A549 (cell line): ENCODE results near the gene TMEM106B. TPM values are rescaled to one million over a fixed set of nuclear protein-coding genes. Genes with fewer than 3 reads are reported as not detected.

ENCODE experiments used
- ATAC-seq, 2 experiments: fragments of 200-7000 bp in 1 of 2; fragments of >200 bp in 1 of 2; cut with Nextera tagmentation in 1 of 2; cut with Tn5 transposase in 1 of 2; 3 replicates each; pipeline versions ENCODE4 v1.8.0 to v1.9.1; 2018 to 2020; ENCODE audit warnings: mild to moderate bottlenecking in 1 of 2, moderate library complexity in 1 of 2
- CTCF ChIA-PET: fragments of 300-600 bp; sonication (Branson Sonifier 250); formaldehyde crosslinking; extraction: SDS; loops from one replicate; lab custom pipeline; 2021; ENCODE audit warnings: antibody characterized with exemption, inconsistent platforms; lab: Yijun Ruan, JAX
- POLR2A ChIA-PET: fragments of 350-600 bp; formaldehyde crosslinking; extraction: SDS; loops from one replicate; lab custom pipeline; 2021; ENCODE audit warnings: antibody characterized with exemption, inconsistent platforms; lab: Yijun Ruan, JAX
- DNase-seq, 2 experiments: peaks; one replicate each; pipeline versions ENCODE4 v3.0.0 to v3.0.0-alpha.2; 2011 to 2016; ENCODE audit warnings: low read depth in 1 of 2, low spot score in 1 of 2
- FAIRE-seq: peaks from 2 replicates; lab custom pipeline; 2011; peaks lifted over from hg19 to GRCh38; lab: Jason Lieb, UNC
- H3K27ac ChIP-seq, 2 experiments: fragments of >200 bp; sonication (Bioruptor Twin); formaldehyde crosslinking; 3 replicates each; pipeline ENCODE4 v1.5.1; 2016 to 2017
- H3K4me1 ChIP-seq: fragments of >200 bp; sonication (Bioruptor Twin); formaldehyde crosslinking; 3 replicates; pipeline ENCODE4 v1.6.1; 2016
- H3K4me2 ChIP-seq: fragments of >200 bp; sonication (Bioruptor Twin); formaldehyde crosslinking; 3 replicates; pipeline ENCODE4 v1.6.1; 2016
- H3K4me3 ChIP-seq: fragments of >200 bp; sonication (Bioruptor Twin); formaldehyde crosslinking; 3 replicates; pipeline ENCODE4 v1.5.1; 2016
- H3K9me3 ChIP-seq: fragments of >200 bp; sonication (Bioruptor Twin); formaldehyde crosslinking; 3 replicates; pipeline ENCODE4 v1.6.1; 2016
- BCL3 ChIP-seq: fragments of >200 bp; sonication (Bioruptor Twin); formaldehyde crosslinking; IDR thresholded peaks from 3 replicates; pipeline ENCODE4 v1.6.1; 2016
- CBX8 ChIP-seq: fragments of 200-600 bp; sonication (generic); IDR thresholded peaks from 2 replicates; pipeline ENCODE4 v1.6.1; 2016
- CTCF ChIP-seq: fragments of >200 bp; sonication (Bioruptor Twin); formaldehyde crosslinking; IDR thresholded peaks from 3 replicates; pipeline ENCODE4 v1.5.1; 2016
- E2F6 ChIP-seq: IDR thresholded peaks from 2 replicates; pipeline ENCODE4 v1.6.1; 2012; ENCODE audit warnings: low read depth, borderline replicate concordance
- EP300 ChIP-seq, 2 experiments: fragments of >200 bp; sonication (Bioruptor Twin); formaldehyde crosslinking; IDR thresholded peaks; 2 replicates in 1 of 2; 3 replicates in 1 of 2; pipeline ENCODE4 v1.6.1; 2016 to 2017
- FOSB ChIP-seq: fragments of 250-450 bp; sonication (Bioruptor Pico); IDR thresholded peaks from 2 replicates; pipeline ENCODE4 v1.5.0; 2020; ENCODE audit warnings: mild to moderate bottlenecking, moderate library complexity
- FOSL2 ChIP-seq, 2 experiments: fragments of 450-650 bp in 1 of 2; fragments of >200 bp in 1 of 2; sonication (Bioruptor Twin) in 1 of 2; formaldehyde crosslinking; IDR thresholded peaks; 2 replicates each; pipeline versions ENCODE4 v1.5.0 to v1.6.1; 2016 to 2020; ENCODE audit warnings: mild to moderate bottlenecking in 1 of 2, moderate library complexity in 1 of 2
- GATA3 ChIP-seq: IDR thresholded peaks from 2 replicates; pipeline ENCODE4 v1.6.1; 2012; ENCODE audit warnings: borderline replicate concordance
- HMGXB4 ChIP-seq: fragments of 250-450 bp; sonication (Bioruptor Pico); IDR thresholded peaks from 2 replicates; pipeline ENCODE4 v1.5.0; 2021; ENCODE audit warnings: mild to moderate bottlenecking, moderate library complexity, borderline replicate concordance
- HOXA7 ChIP-seq: fragments of 250-450 bp; sonication (Bioruptor Pico); IDR thresholded peaks from 2 replicates; pipeline ENCODE4 v1.5.0; 2020; ENCODE audit warnings: mild to moderate bottlenecking, moderate library complexity
- HOXB13 ChIP-seq: fragments of 250-450 bp; sonication (Bioruptor Pico); IDR thresholded peaks from 2 replicates; pipeline ENCODE4 v1.5.0; 2020; ENCODE audit warnings: low read depth, mild to moderate bottlenecking, moderate library complexity
- POLR2A ChIP-seq: IDR thresholded peaks from 2 replicates; pipeline ENCODE4 v1.6.1; 2012; ENCODE audit warnings: mild to moderate bottlenecking, low read length
- RCOR1 ChIP-seq: fragments of 150-350 bp; IDR thresholded peaks from 2 replicates; pipeline ENCODE4 v1.6.1; 2014; ENCODE audit warnings: antibody characterized with exemption, low read length, low read depth
- SMC3 ChIP-seq: fragments of >200 bp; sonication (Bioruptor Twin); formaldehyde crosslinking; IDR thresholded peaks from 3 replicates; pipeline ENCODE4 v1.6.1; 2018; ENCODE audit warnings: inconsistent platforms
- USF2 ChIP-seq: fragments of 450-650 bp; IDR thresholded peaks from 2 replicates; pipeline ENCODE4 v1.6.1; 2014; ENCODE audit warnings: antibody characterized with exemption
- ZNF302 ChIP-seq: fragments of 250-450 bp; sonication (Bioruptor Pico); IDR thresholded peaks from 2 replicates; pipeline ENCODE4 v1.9.0; 2021; ENCODE audit warnings: inconsistent platforms, mild to moderate bottlenecking, moderate library complexity
- WGBS: methylation state at CpG from one replicate; pipeline ENCODE4 v1.1.6; 2017; ENCODE audit errors: missing lambda C conversion rate; 5-methylcytosine and 5-hydroxymethylcytosine counted together
- polyA plus RNA-seq, 4 experiments: library from polyadenylated mRNA; depleted of rRNA in 3 of 4; stranded (reverse); fragments of >200 nt; fragmentation: RNase III in 1 of 4; extraction: RNeasy Plus Mini Kit Qiagen cat#74134 plus additional on column Dnase treatment in 1 of 4; gene quantifications; 2 replicates in 3 of 4; 3 replicates in 1 of 4; pipeline ENCODE4 v1.2.3, GENCODE V29; 2011 to 2017

Gene TMEM106B
- polyA plus RNA-seq, 2 of the 4 experiments (the other 2 are of a cell fraction): 70.9 to 123 TPM

GRCh38 chr7:12220389-12221046 lies 9.4 kb downstream of the TMEM106B start:
- Histone ChIP-seq H3K4me3 (no peak overlapping the region), H3K4me2 (peak overlapping the region; percentile 13; the same call in 1 of the 3 replicates), H3K27ac (no peak overlapping the region), H3K9me3 (no peaks in the 10 kb centered on the region; the same call in 2 of the 3 replicates), H3K4me1 (peaks cover 17% of the 10 kb centered on the region)
- ChIA-PET CTCF (no interaction called here), POLR2A (interaction anchor here (0.9 kb wide), 1 partner anchor 10 kb away, joined by 3 read pairs; the partner anchor contains the start of gene TMEM106B)
- 64% methylated on average over 1 of the region's 1 CpG for WGBS
- TF ChIP-seq BCL3 (no peak), RCOR1 (no peak), HMGXB4 (CRISPR knock-in tag) (no peak), GATA3 (peak; percentile 64), EP300 (IDR thresholded peaks at IDR 0.05) (no peak)
- ATAC-seq (no peak), FAIRE-seq (no peak), DNase-seq (no peak)

GRCh38 chr7:12221414-12221813 lies 10.3 kb downstream of the TMEM106B start:
- Histone ChIP-seq H3K27ac (peak overlapping the region in 1 of 2 experiments; percentile 53; a peak in 3 of 6 replicates), H3K4me3 (no peak overlapping the region), H3K9me3 (peaks cover 6% of the 10 kb centered on the region; the same call in 1 of the 3 replicates), H3K4me2 (0 out of 3 replicates have a peak overlapping the region, but pooled peaks have one; percentile 15), H3K4me1 (peaks cover 17% of the 10 kb centered on the region)
- CTCF ChIA-PET: no interaction called here
- peak in 1 of 2 experiments; percentile 23; a peak in 1 of 6 replicates for ATAC-seq
- no peak for DNase-seq
- FAIRE-seq: no peak
- TF ChIP-seq HMGXB4 (CRISPR knock-in tag) (no peak), E2F6 (no peak), POLR2A (no peak), CTCF (no peak)
- POLR2A ChIA-PET: no interaction called here

GRCh38 chr7:12222889-12223579 lies 11.9 kb downstream of the TMEM106B start:
- DNase-seq (no peak), ATAC-seq (no peak), FAIRE-seq (no peak)
- ChIA-PET CTCF (interaction anchor here (0.7 kb wide), 1 partner anchor 1687 kb away, joined by 3 read pairs; no protein-coding TSS in a partner anchor), POLR2A (no interaction called here)
- WGBS: 97% methylated on average over 1 of the region's 1 CpG
- Histone ChIP-seq H3K4me1 (peaks cover 17% of the 10 kb centered on the region), H3K4me2 (no peak overlapping the region), H3K4me3 (no peak overlapping the region), H3K27ac (no peak overlapping the region), H3K9me3 (peaks cover 6% of the 10 kb centered on the region; the same call in 1 of the 3 replicates)
- TF ChIP-seq ZNF302 (no peak), HOXA7 (CRISPR knock-in tag) (no peak), FOSL2 (IDR thresholded peaks at IDR 0.05) (no peak), FOSL2 (CRISPR knock-in tag; IDR thresholded peaks at IDR 0.05) (no peak), HMGXB4 (CRISPR knock-in tag) (no peak), FOSB (CRISPR knock-in tag) (no peak), EP300 (IDR thresholded peaks at IDR 0.05) (no peak), SMC3 (no peak), BCL3 (no peak), CBX8 (no peak), RCOR1 (no peak), HOXB13 (CRISPR knock-in tag) (no peak), USF2 (no peak), POLR2A (no peak)
